GM12878 (cell line): ENCODE measurements around the gene RTCA. TPM values are rescaled to one million over a fixed set of nuclear protein-coding genes. Genes with fewer than 3 reads are reported as not detected.
A peak's percentile ranks its signal among the peaks of the same experiment; 100 is the strongest.

ENCODE experiments used
- ATF3 ChIP-seq: IDR thresholded peaks from 2 replicates; pipeline ENCODE4 v1.6.1; 2011; ENCODE audit warnings: low read depth, mild to moderate bottlenecking, low read length, moderate library complexity, borderline replicate concordance; ENCODE audit errors: extremely low read depth
- CBX3 ChIP-seq: fragments of 200-600 bp; sonication (generic); IDR thresholded peaks from 2 replicates; pipeline ENCODE4 v1.6.1; 2016; ENCODE audit warnings: low read depth, borderline replicate concordance
- CBX5 ChIP-seq: sonication (generic); IDR thresholded peaks from 2 replicates; pipeline ENCODE4 v1.6.1; 2016; ENCODE audit warnings: low read depth, moderate library complexity, mild to moderate bottlenecking, inconsistent platforms
- ELK1 ChIP-seq: IDR thresholded peaks from 2 replicates; pipeline ENCODE4 v1.6.1; 2012; ENCODE audit warnings: low read depth, low read length, improper control_type of control experiment
- EP300 ChIP-seq, 2 experiments: fragments of 150-350 bp in 1 of 2; IDR thresholded peaks; 2 replicates each; pipeline ENCODE4 v1.6.1; 2011 to 2012; ENCODE audit warnings: low read depth in 2 of 2, low read length in 2 of 2, borderline replicate concordance in 1 of 2, improper control_type of control experiment in 1 of 2, inconsistent platforms in 1 of 2; ENCODE audit not compliant: control insufficient read depth in 1 of 2
- KDM1A ChIP-seq: fragments of 200-600 bp; sonication (generic); IDR thresholded peaks from 2 replicates; pipeline ENCODE4 v1.6.1; 2016; ENCODE audit warnings: borderline replicate concordance
- MLLT1 ChIP-seq: fragments of 450-650 bp; IDR thresholded peaks from 2 replicates; pipeline ENCODE4 v1.6.1; 2016; ENCODE audit warnings: mild to moderate bottlenecking
- MTA2 ChIP-seq: fragments of 450-650 bp; IDR thresholded peaks from 2 replicates; pipeline ENCODE4 v1.6.1; 2016; ENCODE audit warnings: low read depth, mild to moderate bottlenecking, moderate library complexity
- MTA3 ChIP-seq: IDR thresholded peaks from 2 replicates; pipeline ENCODE4 v1.6.1; 2012; ENCODE audit warnings: low read length, inconsistent platforms, borderline replicate concordance
- MYC ChIP-seq: IDR thresholded peaks from 2 replicates; pipeline ENCODE4 v1.6.1; 2011; ENCODE audit warnings: mild to moderate bottlenecking, low read length, moderate library complexity, inconsistent platforms; ENCODE audit not compliant: insufficient read depth, insufficient replicate concordance, insufficient read length, severe bottlenecking
- PBX3 ChIP-seq: IDR thresholded peaks from 2 replicates; pipeline ENCODE4 v1.6.1; 2011; ENCODE audit warnings: mild to moderate bottlenecking, low read depth, low read length, moderate library complexity; ENCODE audit not compliant: insufficient replicate concordance
- RAD51 ChIP-seq: fragments of 450-650 bp; IDR thresholded peaks from 2 replicates; pipeline ENCODE4 v1.6.1; 2016; ENCODE audit warnings: moderate library complexity, mild to moderate bottlenecking, inconsistent platforms
- RELB ChIP-seq: fragments of 450-650 bp; IDR thresholded peaks from 2 replicates; pipeline ENCODE4 v1.6.1; 2017; ENCODE audit warnings: low read depth, mild to moderate bottlenecking, moderate library complexity
- SUPT20H ChIP-seq: IDR thresholded peaks from 2 replicates; pipeline ENCODE4 v1.6.1; 2011; ENCODE audit warnings: low read depth, mild to moderate bottlenecking, low read length, moderate library complexity, borderline replicate concordance; ENCODE audit not compliant: control insufficient read depth
- SUZ12 ChIP-seq: fragments of 200-600 bp; sonication (generic); IDR thresholded peaks from one replicate; pipeline ENCODE4 v1.6.1; 2018; ENCODE audit warnings: antibody characterized with exemption, mild to moderate bottlenecking; ENCODE audit not compliant: unreplicated experiment
- ZNF24 ChIP-seq: fragments of 450-650 bp; IDR thresholded peaks from 2 replicates; pipeline ENCODE4 v1.6.1; 2017; ENCODE audit warnings: antibody characterized with exemption, mild to moderate bottlenecking
- ZNF592 ChIP-seq: fragments of 450-650 bp; IDR thresholded peaks from 2 replicates; pipeline ENCODE4 v1.6.1; 2017; ENCODE audit warnings: mild to moderate bottlenecking, moderate library complexity
- polyA plus RNA-seq, 11 experiments: library from polyadenylated mRNA; depleted of rRNA in 4 of 11; unstranded in 6 of 11; stranded (reverse) in 5 of 11; fragments of >200 nt; fragmentation: Nextera tagmentation in 4 of 11; fragmentation: Illumina TruSeq in 1 of 11; extraction: Ambion mirVana in 4 of 11; extraction: Trizol in 1 of 11; gene quantifications; 1 replicate in 1 of 11; 2 replicates in 10 of 11; pipeline versions ENCODE4 v1.2.1 to v1.2.3, GENCODE V29; 2011 to 2016; ENCODE audit warnings: inconsistent platforms in 2 of 11, missing spikeins in 2 of 11, low read depth in 1 of 11
- total RNA-seq, 4 experiments: library from RNA; depleted of rRNA in 3 of 4; stranded (reverse); fragments of >200 nt in 3 of 4; fragmentation: Illumina TruSeq in 1 of 4; extraction: Trizol in 1 of 4; gene quantifications; 2 replicates each; pipeline versions ENCODE4 v1.2.1 to v1.2.3, GENCODE V29; 2013 to 2021

The RTCA gene
- total and polyA plus RNA-seq, 10 of the 15 experiments (the other 5 are each of a cell fraction or from before 2014, with no cell fraction given) = 10.3 to 63.5 (median 37.3) TPM

- TF ChIP-seq RELB (peak; percentile 49; the same call in 1 of the 2 replicates), MLLT1 (0 out of 2 replicates have a peak, but pooled peaks have one; percentile 40), KDM1A (no peak), RAD51 (no peak), ATF3 (no peak), ZNF592 (no peak), MYC (no peak), SUZ12 (no peak), MTA3 (peak; percentile 58; the same call in 1 of the 2 replicates), CBX5 (no peak), SUPT20H (no peak), EP300 (IDR thresholded peaks at IDR 0.05; ENCODE audit: borderline replicate concordance in 1 of 2, control insufficient read depth in 1 of 2, low read depth in 2 of 2, low read length in 2 of 2) (no peak), ZNF24 (no peak), ELK1 (peak; percentile 41; the same call in 1 of the 2 replicates), PBX3 (no peak), CBX3 (no peak), MTA2 (no peak)
Measured at GRCh38 chr1:100265931-100266740, at the start of gene RTCA (continued).
